B cell (primary cell): Measurements from ENCODE around the gene PCDHGB6. TPM values are rescaled to one million over a fixed set of nuclear protein-coding genes. Genes with fewer than 3 reads are reported as not detected.
"Not testable (repeated sequence)": the region's sequence is repeated elsewhere in the genome, so short reads cannot be mapped to it uniquely, and the experiment has no call there.

Experiments
- ATAC-seq: fragments of 200-7000 bp; cut with Tn5 transposase; one replicate; pipeline ENCODE4 v1.10.0; 2021; ENCODE audit warnings: low read depth, mild to moderate bottlenecking, moderate number of reproducible peaks, moderate library complexity
- CTCF ChIA-PET: fragments of 350-600 bp; sonication (Branson Sonifier 250); formaldehyde crosslinking; loops from one replicate; lab custom pipeline; 2021; ENCODE audit warnings: antibody characterized with exemption, inconsistent platforms; lab: Charles Lee
- POLR2A ChIA-PET: fragments of 350-600 bp; sonication (Branson Sonifier 250); formaldehyde crosslinking; loops from one replicate; lab custom pipeline; 2021; ENCODE audit warnings: antibody characterized with exemption; lab: Charles Lee
- DNase-seq: peaks from one replicate; pipeline ENCODE4 v3.0.0; 2013
- H2AFZ ChIP-seq: 2 replicates; pipeline ENCODE4 v1.6.1; 2012; ENCODE audit warnings: mild to moderate bottlenecking, low read depth, low read length; ENCODE audit not compliant: insufficient read depth, poor library complexity, severe bottlenecking
- H3K27ac ChIP-seq, 2 donors: 1 replicate in 1 of 2; 2 replicates in 1 of 2; pipeline ENCODE4 v1.5.1; 2012 to 2013; ENCODE audit warnings: low read length in 2 of 2, mild to moderate bottlenecking in 2 of 2, moderate library complexity in 1 of 2
- H3K27me3 ChIP-seq, 4 experiments: fragments of 200-600 bp in 1 of 4; sonication (generic) in 1 of 4; replicated peaks in 1 of 4; 1 replicate in 2 of 4; 2 replicates in 2 of 4; pipeline versions ENCODE4 v1.6.1 to v1.7.0; 2013 to 2016; ENCODE audit warnings: low read length in 3 of 4, mild to moderate bottlenecking in 2 of 4, mixed read lengths in 1 of 4, moderate library complexity in 1 of 4; ENCODE audit not compliant: insufficient read depth in 4 of 4, control insufficient read depth in 3 of 4; ENCODE audit errors: control extremely low read depth in 1 of 4
- H3K36me3 ChIP-seq, 2 experiments: replicated peaks in 1 of 2; 1 replicate in 1 of 2; 2 replicates in 1 of 2; pipeline versions ENCODE4 v1.6.1 to v1.7.1; 2013; ENCODE audit warnings: low read length in 1 of 2; ENCODE audit not compliant: insufficient read depth in 2 of 2, control insufficient read depth in 1 of 2; ENCODE audit errors: control extremely low read depth in 1 of 2, extremely low read depth in 1 of 2
- H3K4me1 ChIP-seq, 2 donors: fragments of 200-600 bp in 1 of 2; sonication (generic) in 1 of 2; 1 replicate in 1 of 2; 2 replicates in 1 of 2; pipeline versions ENCODE4 v1.5.1 to v1.6.1; 2013 to 2017; ENCODE audit warnings: low read length in 2 of 2; ENCODE audit not compliant: control insufficient read depth in 2 of 2, insufficient read depth in 2 of 2
- H3K4me2 ChIP-seq: replicated peaks from 2 replicates; pipeline ENCODE3; 2012; ENCODE audit warnings: mild to moderate bottlenecking, low read depth, low read length; ENCODE audit not compliant: poor library complexity, severe bottlenecking
- H3K4me3 ChIP-seq, 5 experiments: fragments of 200-600 bp in 1 of 5; sonication (generic) in 1 of 5; 1 replicate in 3 of 5; 2 replicates in 2 of 5; pipeline versions ENCODE4 v1.5.1 to v1.7.0; 2011 to 2016; ENCODE audit warnings: low read length in 4 of 5, mild to moderate bottlenecking in 4 of 5, low read depth in 2 of 5, control low read depth in 1 of 5, moderate library complexity in 1 of 5; ENCODE audit not compliant: insufficient read depth in 1 of 5; ENCODE audit errors: control extremely low read depth in 1 of 5, extremely low read depth in 1 of 5
- H3K79me2 ChIP-seq: fragments of 200-600 bp; sonication (generic); one replicate; pipeline ENCODE4 v1.6.0; 2016; ENCODE audit warnings: low read length; ENCODE audit not compliant: control insufficient read depth, insufficient read depth
- H3K9ac ChIP-seq: fragments of 200-600 bp; sonication (generic); 2 replicates; pipeline ENCODE4 v1.6.1; 2017; ENCODE audit warnings: mild to moderate bottlenecking, low read length, moderate library complexity
- H3K9me3 ChIP-seq, 3 donors: one replicate each; pipeline versions ENCODE4 v1.6.1 to v1.7.1; 2013; ENCODE audit warnings: low read length in 2 of 3; ENCODE audit not compliant: control insufficient read depth in 2 of 3, insufficient read depth in 1 of 3; ENCODE audit errors: control extremely low read depth in 1 of 3
- H4K20me1 ChIP-seq: 2 replicates; pipeline ENCODE4 v1.6.0; 2012; ENCODE audit warnings: mild to moderate bottlenecking, low read length; ENCODE audit not compliant: insufficient read depth, control insufficient read depth, poor library complexity, severe bottlenecking
- H3K27ac Mint-ChIP-seq: one replicate; pipeline ENCODE4 v1.8.0; 2021; ENCODE audit warnings: mixed read lengths
- H3K27me3 Mint-ChIP-seq: one replicate; pipeline ENCODE4 v1.8.0; 2021; ENCODE audit warnings: mixed read lengths
- H3K4me1 Mint-ChIP-seq: one replicate; pipeline ENCODE4 v1.8.0; 2021; ENCODE audit warnings: mixed read lengths
- H3K4me3 Mint-ChIP-seq: one replicate; pipeline ENCODE4 v1.8.0; 2021; ENCODE audit warnings: mixed read lengths
- H3K9me3 Mint-ChIP-seq: one replicate; pipeline ENCODE4 v1.8.0; 2022; ENCODE audit warnings: mixed read lengths; ENCODE audit not compliant: insufficient read depth
- CTCF ChIP-seq: fragments of 200-600 bp; IDR thresholded peaks from one replicate; pipeline ENCODE4 v1.8.0; 2022; ENCODE audit warnings: antibody characterized with exemption, mild to moderate bottlenecking
- WGBS: methylation state at CpG from one replicate; pipeline ENCODE4 v1.1.5; 2013; ENCODE audit warnings: missing lambda C conversion rate; ENCODE audit not compliant: insufficient coverage; 5-methylcytosine and 5-hydroxymethylcytosine counted together
- intact Hi-C: fragments of 100-400 bp; cut with micrococcal nuclease; formaldehyde crosslinking; loops from one replicate; pipeline ENCODE4 v1.10.0; 2022
- polyA plus RNA-seq: library from polyadenylated mRNA; depleted of rRNA; stranded (reverse); fragments of >200 nt; gene quantifications from 2 replicates; pipeline ENCODE4 v1.2.3, GENCODE V29; 2012
- total RNA-seq, 2 donors: library from RNA; stranded (reverse); fragments of 120-200 nt in 1 of 2; gene quantifications; 1 replicate in 1 of 2; 2 replicates in 1 of 2; pipeline versions ENCODE4 v1.2.3 to v1.2.4, GENCODE V29; 2013 to 2022

Gene PCDHGB6
- total and polyA plus RNA-seq, 2 donors (not counting 1 experiment from before 2014, with no cell fraction given): 0.33 to 2.1 TPM

- H3K4me2 ChIP-seq, H3K79me2 ChIP-seq, H3K4me1 ChIP-seq, intact Hi-C loops, DNase-seq, H4K20me1 ChIP-seq, H3K36me3 ChIP-seq, H3K4me3 ChIP-seq, H3K27ac ChIP-seq, H3K9ac ChIP-seq, ATAC-seq, H3K4me3 Mint-ChIP-seq, H3K27ac Mint-ChIP-seq, H2AFZ ChIP-seq, H3K4me1 Mint-ChIP-seq, POLR2A ChIA-PET: not testable (repeated sequence)
- WGBS: 49% methylated on average over 22 of the region's 53 CpGs
- CTCF ChIA-PET: interaction anchor here (1.5 kb wide), 1 partner anchor 169 kb away, joined by 5 read pairs; no protein-coding TSS in a partner anchor
- Mint-ChIP-seq H3K9me3 (peaks cover 13% of the 10 kb centered on the region), H3K27me3 (peaks cover 56% of the 10 kb centered on the region)
- peaks cover 0 to 62% (median 38%) of the 10 kb centered on the region in 4 experiments for H3K27me3 ChIP-seq
- peaks cover 0 to 54% (median 37%) of the 10 kb centered on the region in 3 donors for H3K9me3 ChIP-seq
These were observed 13.2 kb upstream of the PCDHGB6 start for GRCh38 chr5:141394401-141395187.

DNA sequence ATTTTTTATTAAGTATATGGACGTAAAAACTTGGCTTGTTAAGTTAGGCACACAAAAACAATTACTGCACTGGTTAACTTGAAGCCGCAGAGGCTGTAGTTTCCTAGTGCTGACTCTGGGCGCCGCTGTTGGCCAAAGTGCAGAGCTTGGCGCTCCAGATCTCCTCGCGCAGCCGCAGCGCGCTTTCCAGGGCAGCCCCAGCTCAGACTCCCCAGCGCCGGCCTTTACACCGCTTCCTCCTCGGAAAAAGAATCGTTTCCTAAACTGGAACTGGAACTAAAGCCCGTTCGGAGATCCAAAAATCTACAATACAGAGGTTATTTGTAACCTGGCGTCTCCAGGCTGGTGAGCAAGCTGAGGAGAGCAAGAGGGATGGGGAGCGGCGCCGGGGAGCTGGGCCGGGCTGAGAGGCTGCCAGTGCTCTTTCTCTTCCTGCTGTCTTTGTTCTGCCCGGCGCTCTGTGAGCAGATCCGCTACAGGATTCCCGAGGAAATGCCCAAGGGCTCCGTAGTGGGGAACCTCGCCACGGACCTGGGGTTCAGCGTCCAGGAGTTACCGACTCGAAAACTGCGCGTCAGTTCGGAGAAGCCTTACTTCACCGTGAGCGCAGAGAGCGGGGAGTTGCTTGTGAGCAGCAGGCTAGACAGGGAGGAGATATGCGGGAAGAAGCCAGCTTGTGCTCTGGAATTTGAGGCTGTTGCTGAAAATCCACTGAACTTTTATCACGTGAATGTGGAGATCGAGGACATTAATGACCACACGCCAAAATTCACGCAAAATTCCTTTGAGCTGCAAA lies 9.9 kb upstream of the PCDHGB6 start, which contains the start of gene PCDHGB5:
Gene PCDHGB5, plus strand, starts transcription at position 192 of the 796 bp plus-strand sequence. Its CDS starts 181 bp downstream, at position 373.
- H3K4me1 Mint-ChIP-seq, H3K79me2 ChIP-seq, intact Hi-C loops, H3K27ac Mint-ChIP-seq, H2AFZ ChIP-seq, H3K9ac ChIP-seq, H3K4me1 ChIP-seq, POLR2A ChIA-PET, H3K4me2 ChIP-seq, H3K27ac ChIP-seq, H3K36me3 ChIP-seq, H4K20me1 ChIP-seq: not testable (repeated sequence)
- 16% methylated on average over 15 of the region's 43 CpGs for WGBS
- H3K9me3 Mint-ChIP-seq: peaks cover 15% of the 10 kb centered on the region
- peak within 1 kb of the TSS in 1 of 5 experiments; percentile 36 for H3K4me3 ChIP-seq
- H3K4me3 Mint-ChIP-seq: peak within 1 kb of the TSS; percentile 73
- H3K9me3 ChIP-seq: peaks cover 0 to 52% (median 29%) of the 10 kb centered on the region in 3 donors
- ATAC-seq (peak; percentile 87), DNase-seq (peak; percentile 43)
- TF ChIP-seq CTCF: peak; percentile 35
- peaks cover 0 to 52% (median 35%) of the 10 kb centered on the region in 4 experiments for H3K27me3 ChIP-seq
- peaks cover 49% of the 10 kb centered on the region for H3K27me3 Mint-ChIP-seq
- CTCF ChIA-PET: interaction anchor here (0.6 to 1.8 kb wide), 6 partner anchors 16 to 1201 kb away, joined by 3 to 7 read pairs (median 4); partner anchors contain the start of gene PCDHGA12
